ENCODE measurements around the gene ZNF394.

ZNF394 gene

GRCh38 chr7:99490878-99491277 is 9.2 kb downstream of the ZNF394 start:
- no peak for DNase-seq

GRCh38 chr7:99489235-99489634 is 10.8 kb downstream of the ZNF394 start:
- DNase-seq: no peak

- no peak for DNase-seq
Observed at GRCh38 chr7:99485094-99485493, 15.0 kb downstream of the ZNF394 start.

- DNase-seq: no peak
Observed at GRCh38 chr7:99478464-99479440, 21.3 kb downstream of the ZNF394 start.

- DNase-seq: no peak
Observed at GRCh38 chr7:99476107-99476506, 24.0 kb downstream of the ZNF394 start.

- DNase-seq: no peak
Observed at GRCh38 chr7:99473315-99473596, 26.8 kb downstream of the ZNF394 start.

GRCh38 chr7:99472561-99473314 is 27.3 kb downstream of the ZNF394 start, which contains the start of gene ZNF789:
Gene ZNF789 (plus strand): TSS chr7:99472890. CDS start chr7:99476457, 3,567 bp downstream.
- peak; percentile 94 for DNase-seq

GRCh38 chr7:99469381-99470065 is 30.6 kb downstream of the ZNF394 start:
- no peak for DNase-seq

GRCh38 chr7:99468336-99468918 is 31.7 kb downstream of the ZNF394 start:
- DNase-seq: no peak

- DNase-seq: no peak
Observed at GRCh38 chr7:99465421-99465768, 34.7 kb downstream of the ZNF394 start.

GRCh38 chr7:99461221-99461620 is 38.9 kb downstream of the ZNF394 start:
- DNase-seq: no peak

GRCh38 chr7:99460651-99461050 is 39.4 kb downstream of the ZNF394 start:
- no peak for DNase-seq

- DNase-seq: no peak
Observed at GRCh38 chr7:99459087-99459486, 41.0 kb downstream of the ZNF394 start.

GRCh38 chr7:99457650-99458493 is 42.2 kb downstream of the ZNF394 start:
- DNase-seq: no peak

GRCh38 chr7:99457050-99457649 is 42.9 kb downstream of the ZNF394 start:
- no peak for DNase-seq

- DNase-seq: no peak
Observed at GRCh38 chr7:99456288-99456687, 43.8 kb downstream of the ZNF394 start.

GRCh38 chr7:99455874-99456273 is 44.2 kb downstream of the ZNF394 start:
- no peak for DNase-seq

- DNase-seq: no peak
Observed at GRCh38 chr7:99453105-99453504, 47.0 kb downstream of the ZNF394 start.

GRCh38 chr7:99452541-99452940 is 47.5 kb downstream of the ZNF394 start:
- no peak for DNase-seq

GRCh38 chr7:99451936-99452335 is 48.1 kb downstream of the ZNF394 start:
- DNase-seq: no peak

GRCh38 chr7:99449326-99449725 is 50.8 kb downstream of the ZNF394 start:
- DNase-seq: no peak

GRCh38 chr7:99448855-99449254 is 51.2 kb downstream of the ZNF394 start:
- DNase-seq: no peak
